K562 (cell line): ENCODE results near the gene MAML3.

Experiments
- ETS2 ChIP-seq: IDR thresholded peaks from 2 replicates; pipeline ENCODE4 v1.6.1; 2016; ENCODE audit warnings: borderline replicate concordance, missing genetic modification characterization, mild to moderate bottlenecking, moderate library complexity, missing compliant biosample characterization; ENCODE audit not compliant: poor library complexity, severe bottlenecking
- MTA3 ChIP-seq: fragments of 450-650 bp; formaldehyde crosslinking; IDR thresholded peaks from 2 replicates; pipeline ENCODE4 v1.6.1; 2017; ENCODE audit warnings: mild to moderate bottlenecking, borderline replicate concordance
- ZNF311 ChIP-seq: fragments of 250-450 bp; sonication (Bioruptor Pico); IDR thresholded peaks from 2 replicates; pipeline ENCODE4 v1.4.0; 2020; ENCODE audit warnings: mild to moderate bottlenecking, moderate library complexity
- ZNF398 ChIP-seq: fragments of 250-450 bp; sonication (Bioruptor Pico); IDR thresholded peaks from 2 replicates; pipeline ENCODE4 v1.8.0; 2021; ENCODE audit warnings: moderate library complexity, mild to moderate bottlenecking, inconsistent platforms

GRCh38 chr4:140156529-140157171 is 2.7 kb upstream of the MAML3 start:
- no peak for TF ChIP-seq ZNF398 (CRISPR knock-in tag)
- TF ChIP-seq ETS2 (tag): no peak
- TF ChIP-seq MTA3: no peak
- no peak for TF ChIP-seq ZNF311 (CRISPR knock-in tag)
